Testis (tissue), 5 donors: Measurements from ENCODE around the gene UVSSA. TPM values are rescaled to one million over a fixed set of nuclear protein-coding genes. Genes with fewer than 3 reads are reported as not detected.

Experiments used
- DNase-seq: peaks from one replicate; pipeline ENCODE4 v3.0.0-alpha.2; 2019
- H3K27ac ChIP-seq, 2 donors: fragments of 200-600 bp; sonication (generic); one replicate each; pipeline ENCODE4 v1.5.1; 2019
- H3K27me3 ChIP-seq: fragments of 200-600 bp; sonication (generic); one replicate; pipeline ENCODE4 v1.5.1; 2019
- H3K36me3 ChIP-seq: fragments of 200-600 bp; sonication (generic); one replicate; pipeline ENCODE4 v1.5.1; 2017; ENCODE audit warnings: low read depth; ENCODE audit errors: missing control alignments
- H3K4me1 ChIP-seq: fragments of 200-600 bp; sonication (generic); one replicate; pipeline ENCODE4 v1.5.1; 2019
- H3K4me3 ChIP-seq, 2 donors: fragments of 200-600 bp; sonication (generic); one replicate each; pipeline ENCODE4 v1.5.1; 2017 to 2019
- H3K9me3 ChIP-seq: fragments of 200-600 bp; sonication (generic); one replicate; pipeline ENCODE4 v1.5.1; 2017
- CTCF ChIP-seq, 3 experiments: fragments of 450-650 bp in 2 of 3; fragments of 200-600 bp in 1 of 3; sonication (generic) in 1 of 3; IDR thresholded peaks; one replicate each; pipeline ENCODE4 v1.5.1; 2016 to 2019; ENCODE audit warnings: antibody characterized with exemption in 3 of 3, mild to moderate bottlenecking in 2 of 3, moderate library complexity in 1 of 3
- POLR2A ChIP-seq: fragments of 450-650 bp; IDR thresholded peaks from one replicate; pipeline ENCODE4 v1.6.1; 2017; ENCODE audit warnings: antibody characterized with exemption, mild to moderate bottlenecking, moderate library complexity
- WGBS, 2 donors: methylation state at CpG; one replicate each; pipeline ENCODE4 v1.1.5; 2018; 5-methylcytosine and 5-hydroxymethylcytosine counted together
- intact Hi-C: fragments of 100-400 bp; cut with DNase I; formaldehyde crosslinking; loops from one replicate; pipeline ENCODE4 v1.15.1; 2023; ENCODE audit warnings: low total_unique reads
- long read RNA-seq, 2 donors: transcript quantifications; one replicate each; lab custom pipeline, GENCODE V29; 2026
- polyA plus RNA-seq: library from polyadenylated mRNA; stranded (reverse); fragments of 350-450 nt; fragmentation: Illumina TruSeq; extraction: RNeasy Lipid Tissue Mini Kit (QIAGEN cat#74804); gene quantifications from one replicate; pipeline ENCODE4 v1.2.3, GENCODE V29; 2014; ENCODE audit warnings: low read depth, low replicate concordance; ENCODE audit not compliant: insufficient read depth
- total RNA-seq, 2 donors: library from RNA; depleted of rRNA; stranded (reverse); fragments of >200 nt; gene quantifications; one replicate each; pipeline ENCODE4 v1.2.3, GENCODE V29; 2016

UVSSA gene
- total RNA-seq (10 to 100 TPM; 71.5 to 94.6 TPM), polyA plus RNA-seq (35.8 TPM)
- long read RNA-seq, donor 1, full-length matches to known transcripts = 3 of 3 reads
- long read RNA-seq, donor 1, partial matches to known transcripts = 0 of 3 reads
- long read RNA-seq, donor 1, other reads (novel, unspliced or antisense) = 0 of 3 reads
- long read RNA-seq, donor 2, full-length matches to known transcripts = 2 of 2 reads
- long read RNA-seq, donor 2, partial matches to known transcripts = 0 of 2 reads
- long read RNA-seq, donor 2, other reads (novel, unspliced or antisense) = 0 of 2 reads

- peak; percentile 94 for TF ChIP-seq POLR2A
- TF ChIP-seq CTCF (IDR thresholded peaks at IDR 0.05) = no peak
- intact Hi-C loops = no loop called here
- DNase-seq = peak; percentile 100
- Histone ChIP-seq H3K27me3 (no peaks in the 10 kb centered on the region), H3K4me3 (peak within 1 kb of the TSS; percentile 93 to 94), H3K4me1 (peaks cover 16% of the 10 kb centered on the region), H3K36me3 (no peaks in the 10 kb centered on the region), H3K9me3 (no peaks in the 10 kb centered on the region), H3K27ac (peak within 1 kb of the TSS; percentile 91 to 98)
- WGBS, 2 donors = 0% methylated on average over 72 of the region's 76 CpGs; no CpG with 5 or more reads in 1 of the 2 donors
Observed at GRCh38 chr4:1346781-1347409, at the start of gene UVSSA. Gene UVSSA (plus strand): TSS chr4:1347208. CDS start chr4:1348092, 884 bp downstream.

GRCh38 chr4:1297456-1298325, 49.3 kb upstream of the UVSSA start:
- intact Hi-C loops = no loop called here
- TF ChIP-seq CTCF (IDR thresholded peaks at IDR 0.05) = no peak
- no peak for TF ChIP-seq POLR2A
- H3K27ac ChIP-seq = no peak overlapping the region
- peaks cover 16% of the 10 kb centered on the region for H3K4me1 ChIP-seq
- H3K27me3 ChIP-seq = no peaks in the 10 kb centered on the region
- H3K36me3 ChIP-seq = no peaks in the 10 kb centered on the region
- no peak for DNase-seq
- WGBS, 2 donors = 93 to 94% methylated on average over 32 of the region's 32 CpGs
- no peak overlapping the region for H3K4me3 ChIP-seq
- H3K9me3 ChIP-seq = no peaks in the 10 kb centered on the region

- Histone ChIP-seq H3K27ac (no peak overlapping the region), H3K36me3 (no peaks in the 10 kb centered on the region), H3K27me3 (no peaks in the 10 kb centered on the region), H3K4me3 (no peak overlapping the region), H3K9me3 (no peaks in the 10 kb centered on the region), H3K4me1 (peaks cover 16% of the 10 kb centered on the region)
- TF ChIP-seq POLR2A = no peak
- no peak for TF ChIP-seq CTCF (IDR thresholded peaks at IDR 0.05)
- intact Hi-C loops = no loop called here
- no peak for DNase-seq
- WGBS, 2 donors = 88 to 94% methylated on average over 7 of the region's 7 CpGs
Observed at GRCh38 chr4:1298461-1298860, 48.5 kb upstream of the UVSSA start.

GRCh38 chr4:1299301-1299860, 47.6 kb upstream of the UVSSA start:
- Histone ChIP-seq H3K27ac (no peak overlapping the region), H3K4me1 (peaks cover 7% of the 10 kb centered on the region), H3K27me3 (no peaks in the 10 kb centered on the region), H3K36me3 (no peaks in the 10 kb centered on the region), H3K4me3 (no peak overlapping the region), H3K9me3 (no peaks in the 10 kb centered on the region)
- TF ChIP-seq POLR2A (no peak), CTCF (IDR thresholded peaks at IDR 0.05) (no peak)
- 82 to 89% methylated on average over 15 of the region's 15 CpGs for WGBS, 2 donors
- no peak for DNase-seq
- intact Hi-C loops = no loop called here
